MG63 (cell line): ENCODE results near the gene INSYN2A. TPM values are rescaled to one million over a fixed set of nuclear protein-coding genes. Genes with fewer than 3 reads are reported as not detected.

ENCODE experiments used
- DNase-seq: peaks from one replicate; pipeline ENCODE4 v3.0.0-alpha.2; 2020
- H3K27me3 ChIP-seq: fragments of 250-450 bp; sonication (Bioruptor Pico); 2 replicates; pipeline ENCODE4 v1.5.1; 2020; ENCODE audit warnings: mild to moderate bottlenecking, moderate library complexity
- H3K36me3 ChIP-seq: fragments of 250-450 bp; sonication (Bioruptor Pico); 2 replicates; pipeline ENCODE4 v1.5.1; 2020; ENCODE audit warnings: mild to moderate bottlenecking, moderate library complexity
- H3K4me3 ChIP-seq: fragments of 250-450 bp; sonication (Bioruptor Pico); 2 replicates; pipeline ENCODE4 v1.5.1; 2020; ENCODE audit warnings: mild to moderate bottlenecking, moderate library complexity
- H3K9me3 ChIP-seq: fragments of 250-450 bp; sonication (Bioruptor Pico); 2 replicates; pipeline ENCODE4 v1.5.1; 2020; ENCODE audit warnings: mild to moderate bottlenecking, moderate library complexity
- total RNA-seq: library from RNA; depleted of rRNA; stranded (reverse); fragments of >200 nt; shearing (Covaris generic); gene quantifications from 2 replicates; pipeline ENCODE4 v1.2.3, GENCODE V29; 2014; ENCODE audit warnings: low replicate concordance

Gene INSYN2A
- total RNA-seq, 1 experiment from 2014 or later = not detected

GRCh38 chr10:127203067-127203466, 6.7 kb upstream of the INSYN2A start:
- Histone ChIP-seq H3K9me3 (no peaks in the 10 kb centered on the region), H3K27me3 (no peaks in the 10 kb centered on the region), H3K36me3 (no peaks in the 10 kb centered on the region; the same call in 1 of the 2 replicates), H3K4me3 (no peak overlapping the region)
- DNase-seq = no peak

GRCh38 chr10:127200646-127201045, 4.3 kb upstream of the INSYN2A start:
- no peaks in the 10 kb centered on the region; the same call in 1 of the 2 replicates for H3K36me3 ChIP-seq
- H3K4me3 ChIP-seq = no peak overlapping the region
- DNase-seq = no peak
- H3K9me3 ChIP-seq = no peaks in the 10 kb centered on the region
- H3K27me3 ChIP-seq = no peaks in the 10 kb centered on the region

GRCh38 chr10:127198721-127199120, 2.3 kb upstream of the INSYN2A start:
- no peaks in the 10 kb centered on the region for H3K9me3 ChIP-seq
- H3K4me3 ChIP-seq = no peak overlapping the region
- H3K36me3 ChIP-seq = no peaks in the 10 kb centered on the region; the same call in 1 of the 2 replicates
- H3K27me3 ChIP-seq = no peaks in the 10 kb centered on the region
- no peak for DNase-seq

GRCh38 chr10:127198307-127198706, 1.9 kb upstream of the INSYN2A start:
- Histone ChIP-seq H3K27me3 (no peaks in the 10 kb centered on the region), H3K36me3 (no peaks in the 10 kb centered on the region; the same call in 1 of the 2 replicates), H3K9me3 (no peaks in the 10 kb centered on the region), H3K4me3 (no peak overlapping the region)
- no peak for DNase-seq

- peak overlapping the region; percentile 45 for H3K4me3 ChIP-seq
- no peak for DNase-seq
- no peaks in the 10 kb centered on the region for H3K9me3 ChIP-seq
- no peaks in the 10 kb centered on the region for H3K36me3 ChIP-seq
- no peaks in the 10 kb centered on the region for H3K27me3 ChIP-seq
Observed at GRCh38 chr10:127197154-127197432, 702 bp upstream of the INSYN2A start.

GRCh38 chr10:127195571-127196281, 665 bp downstream of the INSYN2A start:
- no peaks in the 10 kb centered on the region for H3K9me3 ChIP-seq
- DNase-seq = peak; percentile 39
- no peak overlapping the region; the same call in 1 of the 2 replicates for H3K4me3 ChIP-seq
- no peaks in the 10 kb centered on the region for H3K27me3 ChIP-seq
- no peaks in the 10 kb centered on the region for H3K36me3 ChIP-seq

- Histone ChIP-seq H3K4me3 (no peak overlapping the region), H3K9me3 (no peaks in the 10 kb centered on the region), H3K36me3 (no peaks in the 10 kb centered on the region), H3K27me3 (no peaks in the 10 kb centered on the region)
- DNase-seq = no peak
Observed at GRCh38 chr10:127195041-127195506, 1.3 kb downstream of the INSYN2A start.

- Histone ChIP-seq H3K9me3 (no peaks in the 10 kb centered on the region), H3K36me3 (no peaks in the 10 kb centered on the region), H3K4me3 (no peak overlapping the region), H3K27me3 (no peaks in the 10 kb centered on the region)
- no peak for DNase-seq
Observed at GRCh38 chr10:127194599-127194998, 1.8 kb downstream of the INSYN2A start.

GRCh38 chr10:127194111-127194510, 2.3 kb downstream of the INSYN2A start:
- H3K4me3 ChIP-seq = no peak overlapping the region
- DNase-seq = no peak
- no peaks in the 10 kb centered on the region for H3K27me3 ChIP-seq
- H3K9me3 ChIP-seq = no peaks in the 10 kb centered on the region
- H3K36me3 ChIP-seq = no peaks in the 10 kb centered on the region

- no peak for DNase-seq
- Histone ChIP-seq H3K9me3 (no peaks in the 10 kb centered on the region), H3K36me3 (no peaks in the 10 kb centered on the region), H3K27me3 (no peaks in the 10 kb centered on the region), H3K4me3 (no peak overlapping the region)
Observed at GRCh38 chr10:127193125-127193524, 3.3 kb downstream of the INSYN2A start.

- Histone ChIP-seq H3K9me3 (no peaks in the 10 kb centered on the region), H3K4me3 (no peak overlapping the region), H3K27me3 (no peaks in the 10 kb centered on the region), H3K36me3 (no peaks in the 10 kb centered on the region)
- DNase-seq = no peak
Observed at GRCh38 chr10:127190427-127190826, 6.0 kb downstream of the INSYN2A start.

- Histone ChIP-seq H3K4me3 (no peak overlapping the region), H3K9me3 (no peaks in the 10 kb centered on the region), H3K36me3 (no peaks in the 10 kb centered on the region), H3K27me3 (no peaks in the 10 kb centered on the region)
- no peak for DNase-seq
Observed at GRCh38 chr10:127189226-127189625, 7.2 kb downstream of the INSYN2A start.

- DNase-seq = no peak
- Histone ChIP-seq H3K9me3 (no peaks in the 10 kb centered on the region), H3K27me3 (no peaks in the 10 kb centered on the region), H3K36me3 (no peaks in the 10 kb centered on the region), H3K4me3 (no peak overlapping the region)
Observed at GRCh38 chr10:127186813-127187212, 9.6 kb downstream of the INSYN2A start.

- DNase-seq = no peak
- Histone ChIP-seq H3K27me3 (no peaks in the 10 kb centered on the region), H3K4me3 (no peak overlapping the region), H3K36me3 (no peaks in the 10 kb centered on the region), H3K9me3 (no peaks in the 10 kb centered on the region)
Observed at GRCh38 chr10:127184582-127184981, 11.8 kb downstream of the INSYN2A start.

GRCh38 chr10:127182161-127182560, 14.2 kb downstream of the INSYN2A start:
- H3K27me3 ChIP-seq = no peaks in the 10 kb centered on the region
- no peaks in the 10 kb centered on the region; the same call in 1 of the 2 replicates for H3K36me3 ChIP-seq
- no peaks in the 10 kb centered on the region for H3K9me3 ChIP-seq
- H3K4me3 ChIP-seq = no peak overlapping the region
- no peak for DNase-seq

GRCh38 chr10:127179612-127180250, 16.7 kb downstream of the INSYN2A start:
- no peak for DNase-seq
- Histone ChIP-seq H3K36me3 (no peaks in the 10 kb centered on the region; the same call in 1 of the 2 replicates), H3K4me3 (no peak overlapping the region), H3K27me3 (no peaks in the 10 kb centered on the region), H3K9me3 (no peaks in the 10 kb centered on the region)

GRCh38 chr10:127176649-127177048, 19.7 kb downstream of the INSYN2A start:
- Histone ChIP-seq H3K9me3 (no peaks in the 10 kb centered on the region), H3K4me3 (no peak overlapping the region), H3K36me3 (no peaks in the 10 kb centered on the region; the same call in 1 of the 2 replicates), H3K27me3 (no peaks in the 10 kb centered on the region)
- DNase-seq = no peak
